GM03348 (cell line): ENCODE results near the gene CHRNA9.
A peak's percentile ranks its signal among the peaks of the same experiment; 100 is the strongest.
"Not testable (repeated sequence)": the region's sequence is repeated elsewhere in the genome, so short reads cannot be mapped to it uniquely, and the experiment has no call there.

ENCODE experiments used
- DNase-seq: peaks from one replicate; pipeline ENCODE4 v3.0.0; 2012; ENCODE audit warnings: low spot score

The CHRNA9 gene, protein sequence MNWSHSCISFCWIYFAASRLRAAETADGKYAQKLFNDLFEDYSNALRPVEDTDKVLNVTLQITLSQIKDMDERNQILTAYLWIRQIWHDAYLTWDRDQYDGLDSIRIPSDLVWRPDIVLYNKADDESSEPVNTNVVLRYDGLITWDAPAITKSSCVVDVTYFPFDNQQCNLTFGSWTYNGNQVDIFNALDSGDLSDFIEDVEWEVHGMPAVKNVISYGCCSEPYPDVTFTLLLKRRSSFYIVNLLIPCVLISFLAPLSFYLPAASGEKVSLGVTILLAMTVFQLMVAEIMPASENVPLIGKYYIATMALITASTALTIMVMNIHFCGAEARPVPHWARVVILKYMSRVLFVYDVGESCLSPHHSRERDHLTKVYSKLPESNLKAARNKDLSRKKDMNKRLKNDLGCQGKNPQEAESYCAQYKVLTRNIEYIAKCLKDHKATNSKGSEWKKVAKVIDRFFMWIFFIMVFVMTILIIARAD

DNA sequence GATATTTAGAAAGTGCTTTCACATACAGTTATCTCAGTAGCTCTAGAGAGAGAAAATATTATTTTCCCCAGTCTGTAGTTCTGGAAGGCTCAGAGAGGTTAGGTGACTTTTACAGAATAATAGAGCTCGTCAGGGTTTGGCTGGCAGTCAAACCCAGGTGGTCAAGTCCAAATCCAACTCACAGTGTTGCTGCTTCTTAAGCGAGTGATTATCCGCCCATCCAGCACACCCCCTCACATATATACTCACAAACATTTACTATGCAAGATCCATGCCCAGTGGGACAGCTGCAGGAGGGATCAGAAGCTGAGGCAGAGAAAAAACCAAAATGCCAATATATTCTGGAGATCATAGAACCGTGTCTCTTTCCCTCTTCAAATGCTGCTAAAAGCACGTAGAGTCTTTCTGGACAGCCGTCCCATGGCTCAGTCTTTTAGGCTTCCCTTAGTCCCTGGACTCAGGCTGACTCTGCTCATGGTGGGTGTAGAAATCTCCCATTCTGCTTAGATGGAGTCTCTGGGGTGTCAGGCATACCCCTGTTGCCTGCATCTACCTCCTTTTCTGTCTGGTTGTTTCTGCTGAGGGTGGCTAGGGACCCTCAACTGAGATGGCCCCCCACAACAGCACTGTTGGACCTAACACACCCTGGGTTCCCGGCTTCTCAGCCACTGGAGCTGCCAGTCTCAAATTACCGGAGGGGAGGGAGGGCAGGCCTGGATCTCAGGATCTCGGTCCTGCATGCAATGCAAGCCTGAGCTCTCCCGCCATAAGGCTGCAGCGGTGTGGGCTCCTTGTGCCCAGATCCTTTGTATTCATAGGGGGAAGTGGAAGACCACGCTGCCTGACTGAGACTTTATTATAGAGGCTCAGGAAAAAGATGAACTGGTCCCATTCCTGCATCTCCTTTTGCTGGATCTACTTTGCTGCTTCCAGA, at the start of gene CHRNA9:
CHRNA9 (plus strand) TSS at position 743 of the 934 bp plus-strand sequence; CDS start at position 878, 135 bp downstream.
- DNase-seq: no peak

DNA sequence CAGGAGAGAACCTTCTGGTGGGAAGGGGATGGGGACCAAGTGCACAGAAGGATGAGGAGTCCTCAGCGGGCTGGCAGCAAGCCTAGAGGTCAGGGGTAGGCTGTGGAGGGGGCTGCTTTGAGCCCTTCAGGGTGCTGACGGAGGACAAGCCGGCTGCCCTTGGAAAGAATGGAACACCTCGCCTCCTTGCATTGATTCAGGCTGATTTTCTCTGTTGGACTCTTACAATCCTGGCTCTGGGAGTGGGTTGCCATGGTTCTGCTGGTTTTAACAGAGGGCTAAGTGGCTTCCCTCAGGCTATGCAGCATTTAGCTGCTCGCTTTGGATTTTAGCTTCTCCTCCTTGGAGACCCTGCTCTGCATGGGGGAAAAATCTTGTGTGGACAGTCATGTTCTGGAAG, 49.4 kb upstream of the CHRNA9 start:
- DNase-seq: no peak

DNA sequence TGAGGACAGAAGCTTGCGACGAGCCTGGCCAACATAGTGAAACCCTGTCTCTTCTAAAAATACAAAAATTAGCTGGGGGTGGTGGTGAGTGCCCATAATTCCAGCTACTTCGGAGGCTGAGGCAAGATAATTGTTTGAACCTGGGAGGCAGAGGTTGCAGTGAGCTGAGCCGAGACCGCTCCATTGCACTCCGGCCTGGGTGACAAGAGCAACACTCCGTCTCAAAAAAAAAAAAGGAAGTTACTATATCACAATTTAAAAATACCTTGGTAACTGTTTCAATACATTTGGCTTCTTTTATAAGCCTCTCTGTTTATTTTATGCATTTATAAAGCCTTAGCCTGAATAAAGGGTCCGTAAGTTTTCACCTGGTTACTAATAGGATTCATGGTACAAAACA, 46.6 kb upstream of the CHRNA9 start:
- no peak for DNase-seq

DNA sequence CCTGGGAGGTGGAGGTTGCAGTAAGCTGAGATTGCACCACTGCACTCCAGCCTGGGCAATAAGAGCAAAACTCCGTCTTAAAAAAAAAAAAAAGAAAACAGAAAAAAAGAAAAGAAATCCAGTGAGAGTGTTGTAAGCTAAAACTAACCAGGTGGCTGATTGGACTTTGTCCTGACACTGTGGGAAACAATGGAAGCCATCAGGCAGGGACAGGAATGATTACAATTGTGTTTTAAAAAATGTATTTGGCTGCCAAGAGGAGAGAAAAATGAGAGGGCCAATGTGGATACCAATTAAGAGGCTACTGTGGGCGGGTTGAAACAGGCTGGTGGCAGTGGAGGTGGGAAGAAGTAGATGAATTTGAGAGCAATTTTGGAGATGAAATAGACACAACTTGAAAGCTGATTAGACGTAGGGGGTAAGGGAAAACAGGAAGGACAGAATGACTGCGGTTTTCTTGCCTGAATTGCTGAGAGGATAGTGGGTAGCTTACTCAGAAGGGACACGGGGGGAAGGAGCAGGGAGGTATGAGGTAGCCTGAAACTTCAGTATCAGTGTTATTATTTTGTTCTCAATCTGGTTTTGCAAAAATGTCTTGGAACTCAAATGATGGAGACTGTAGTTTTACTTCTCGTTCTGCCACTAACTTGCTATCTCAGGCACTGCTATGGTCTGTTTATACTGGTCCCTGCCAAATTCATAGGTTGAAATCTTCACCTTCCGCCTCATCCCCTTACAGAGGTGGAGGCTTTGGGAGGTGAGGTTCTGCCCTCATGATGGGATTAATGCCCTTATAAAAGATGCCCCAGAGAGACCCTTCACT, 45.6 kb upstream of the CHRNA9 start:
- no peak for DNase-seq

DNA sequence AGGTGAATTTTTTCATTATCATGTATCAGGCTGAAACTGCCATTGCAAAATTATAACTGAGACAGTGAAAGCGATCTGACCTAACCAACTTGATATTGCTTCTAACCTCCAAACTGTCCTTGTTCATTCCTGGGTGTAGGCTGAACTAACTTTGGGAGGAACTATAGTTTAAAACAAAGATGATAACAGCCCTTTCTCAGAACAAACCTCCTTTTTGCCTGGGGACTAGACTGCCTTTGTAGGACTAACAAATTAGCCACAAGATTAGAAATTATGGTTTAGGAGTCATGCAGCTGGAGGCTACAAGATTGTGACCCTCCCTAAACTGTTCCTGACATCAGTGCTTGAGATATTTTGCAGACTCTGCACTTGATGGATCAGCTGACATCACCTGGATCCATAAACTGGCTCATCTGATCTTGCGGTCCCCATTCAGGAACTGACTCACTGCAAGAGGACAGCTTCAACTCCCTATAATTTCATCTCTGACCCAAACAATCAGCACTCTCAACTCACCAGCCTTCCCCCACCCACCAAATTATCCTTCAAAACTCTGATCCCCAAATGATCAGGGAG, 44.4 kb upstream of the CHRNA9 start:
- DNase-seq: not testable (repeated sequence)

DNA sequence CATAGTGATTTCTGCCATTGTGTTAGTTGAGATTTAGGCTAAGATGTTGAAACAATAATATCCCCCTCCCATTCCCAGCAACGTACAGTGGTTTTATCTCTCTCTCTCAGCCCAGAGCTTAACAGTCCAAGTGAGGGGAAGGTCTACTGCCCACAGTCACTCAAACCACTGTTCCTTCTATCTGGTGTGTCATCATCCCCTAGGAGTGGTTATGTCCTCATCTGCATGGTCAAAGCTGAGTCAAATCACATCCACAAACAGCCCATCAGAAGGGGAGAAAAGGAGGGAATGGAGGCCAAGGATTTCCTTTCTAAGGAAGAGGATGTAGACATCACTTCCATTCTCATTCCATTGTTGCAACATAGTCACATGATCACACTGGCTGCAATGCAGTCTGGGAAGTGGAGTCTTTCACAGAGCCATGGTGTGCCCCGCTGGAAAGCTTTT, 42.8 kb upstream of the CHRNA9 start:
- DNase-seq: peak; percentile 14

DNA sequence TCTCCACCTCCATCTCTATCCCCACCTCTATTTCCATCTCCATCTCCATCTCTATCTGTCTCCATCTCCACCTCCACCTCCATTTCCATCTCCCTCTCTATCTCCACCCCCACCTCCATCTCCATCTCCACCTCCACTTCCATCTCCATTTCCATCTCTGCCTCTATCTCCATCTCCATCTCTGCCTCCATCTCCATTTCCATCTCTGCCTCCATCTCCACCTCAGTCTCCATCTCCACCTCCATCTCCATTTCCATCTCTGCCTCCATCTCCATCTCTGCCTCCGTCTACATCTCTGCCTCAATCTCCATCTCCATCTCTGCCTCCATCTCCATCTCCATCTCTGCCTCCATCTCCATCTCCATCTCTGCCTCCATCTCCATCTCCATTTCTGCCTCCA, 40.8 kb upstream of the CHRNA9 start:
- no peak for DNase-seq

DNA sequence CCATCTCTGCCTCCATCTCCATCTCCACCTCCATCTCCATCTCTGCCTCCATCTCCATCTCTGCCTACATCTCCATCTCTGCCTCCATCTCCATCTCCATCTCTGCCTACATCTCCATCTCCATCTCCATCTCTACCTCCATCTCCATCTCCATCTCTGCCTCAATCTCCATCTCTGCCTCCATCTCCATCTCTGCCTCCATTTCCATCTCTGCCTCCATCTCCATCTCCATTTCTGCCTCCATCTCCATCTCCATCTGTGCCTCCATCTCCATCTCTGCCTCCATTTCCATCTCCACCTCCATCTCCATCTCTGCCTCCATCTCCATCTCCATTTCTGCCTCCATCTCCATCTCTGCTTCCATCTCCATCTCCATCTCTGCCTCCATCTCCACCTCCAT, 40.1 kb upstream of the CHRNA9 start:
- not testable (repeated sequence) for DNase-seq

DNA sequence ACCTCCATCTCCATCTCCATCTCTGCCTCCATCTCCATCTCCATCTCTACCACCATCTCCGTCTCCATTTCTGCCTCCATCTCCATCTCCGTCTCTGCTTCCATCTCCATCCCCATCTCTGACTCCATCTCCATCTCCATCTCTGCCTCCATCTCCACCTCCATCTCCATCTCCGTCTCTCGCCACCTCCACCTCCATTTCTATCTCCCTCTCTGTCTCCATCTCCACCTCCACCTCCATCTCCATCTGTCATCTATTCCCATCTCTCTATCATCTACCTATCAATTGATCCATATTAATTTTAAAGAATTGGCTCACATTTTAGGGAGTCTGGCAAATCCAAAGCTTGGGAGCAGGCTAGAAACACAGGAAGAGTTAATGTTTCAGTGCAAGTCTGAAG, 39.6 kb upstream of the CHRNA9 start:
- no peak for DNase-seq

DNA sequence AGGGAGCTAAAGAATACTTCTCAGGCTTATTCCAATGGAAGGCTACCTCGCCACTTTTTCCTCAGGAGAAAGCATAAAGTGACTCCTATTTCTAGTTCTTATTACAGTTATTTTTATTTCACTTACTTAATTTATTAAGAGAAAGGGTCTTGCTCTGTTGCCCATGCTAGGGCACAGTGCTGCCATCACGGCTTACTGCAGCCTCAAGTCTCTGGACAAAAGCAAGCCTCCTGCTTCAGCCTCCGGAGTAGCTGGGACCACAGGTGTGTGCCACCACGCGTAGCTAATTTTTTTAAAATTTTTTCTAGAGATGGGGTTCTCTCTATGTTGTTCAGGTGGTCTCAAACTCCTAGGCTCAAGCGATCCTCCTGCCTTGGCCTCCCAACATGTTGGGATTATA, 36.0 kb upstream of the CHRNA9 start:
- no peak for DNase-seq

DNA sequence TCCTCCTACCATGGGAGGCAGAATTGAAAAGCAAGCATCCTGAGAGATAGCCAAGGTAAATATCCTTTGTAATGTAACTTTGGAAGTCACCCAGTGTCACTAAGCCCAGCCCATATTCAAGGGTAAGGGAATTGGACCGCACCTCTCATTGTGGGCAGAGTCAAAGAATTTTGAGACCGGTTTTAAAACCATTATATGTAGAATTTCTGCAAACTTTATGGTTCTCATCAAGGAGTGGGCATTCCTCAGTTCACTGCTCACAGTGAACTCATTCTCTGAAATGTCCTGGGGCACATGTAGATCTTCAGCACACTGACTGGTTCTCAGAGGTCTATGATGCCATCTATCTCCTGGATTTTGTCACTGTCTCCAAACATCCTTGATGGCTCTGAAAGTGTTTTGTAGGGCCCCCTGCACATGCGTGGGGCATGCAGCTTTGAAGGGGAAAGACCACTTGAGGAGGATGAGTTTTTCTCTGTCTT, 35.3 kb upstream of the CHRNA9 start:
- no peak for DNase-seq

DNA sequence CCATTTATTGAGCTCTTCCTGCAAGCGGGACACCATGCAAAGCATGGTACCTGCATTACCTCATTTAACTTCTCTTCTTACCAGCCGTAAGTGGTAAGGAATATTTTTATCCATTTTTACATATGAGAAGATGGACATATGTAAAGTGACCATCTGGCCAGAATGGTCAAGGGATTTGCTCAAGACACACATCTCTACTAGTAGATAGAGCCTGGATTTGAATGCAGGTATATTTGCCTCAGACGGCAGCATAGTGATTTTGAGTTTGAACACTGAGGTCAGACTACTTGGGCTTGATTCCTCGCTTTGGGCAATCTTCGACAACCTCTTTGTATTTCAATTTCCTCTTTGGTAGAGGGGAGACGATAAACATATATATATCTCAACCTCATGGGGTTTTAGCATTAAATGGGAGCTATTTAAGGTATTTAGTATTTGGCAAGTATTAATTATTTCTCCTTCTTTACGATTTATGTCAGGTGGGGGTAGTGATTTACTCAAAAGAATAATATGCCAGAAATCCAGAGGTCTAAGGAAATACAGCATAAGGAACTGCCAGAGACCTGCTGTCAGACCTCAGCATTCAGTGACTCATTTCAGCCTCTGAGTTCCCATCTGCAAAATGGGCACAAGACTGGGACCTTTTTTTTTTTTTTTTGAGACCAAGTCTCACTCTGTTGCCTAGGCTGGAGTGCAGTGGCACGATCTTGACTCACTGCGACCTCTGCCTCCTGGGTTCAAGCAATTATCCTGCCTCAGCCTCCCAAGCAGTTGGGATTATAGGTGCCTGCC, 34.6 kb upstream of the CHRNA9 start:
- no peak for DNase-seq

DNA sequence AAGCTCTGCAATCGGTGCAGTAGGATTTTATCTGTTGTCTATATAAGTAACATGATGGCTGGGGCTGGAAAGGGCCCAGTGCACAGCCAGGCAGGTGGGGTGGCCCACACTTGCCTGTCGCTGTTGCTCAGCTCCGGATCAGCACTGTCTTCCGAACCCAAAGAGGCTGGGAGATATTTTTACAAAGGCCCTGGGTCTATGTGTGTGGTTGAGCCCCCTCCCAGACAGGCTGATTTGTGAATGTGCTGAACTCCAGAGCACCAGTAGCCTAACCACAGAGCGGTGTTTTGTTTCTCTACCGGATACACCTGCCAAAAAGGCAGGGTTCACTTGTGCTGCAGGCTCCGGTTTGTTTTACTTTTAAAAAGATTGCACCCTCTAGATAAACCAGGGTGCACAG, 33.5 kb upstream of the CHRNA9 start:
- no peak for DNase-seq

DNA sequence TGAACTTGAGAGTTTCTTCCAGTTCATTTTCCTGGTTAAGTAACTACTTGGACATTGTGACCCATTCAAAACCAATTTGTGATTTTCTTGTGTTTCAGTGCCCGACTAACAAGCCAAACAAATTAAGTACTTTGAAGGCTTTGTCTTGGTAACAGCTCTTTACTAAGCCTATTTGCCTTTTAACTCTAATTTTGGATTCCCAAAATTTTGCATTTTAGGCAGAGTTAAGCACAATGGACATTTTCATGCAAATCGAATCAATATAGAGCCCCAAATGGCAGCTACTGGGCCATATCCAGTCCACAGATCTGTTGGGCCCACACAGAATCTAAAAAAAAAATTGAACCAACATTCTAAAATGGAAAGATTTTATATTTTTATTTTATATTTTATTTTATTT, 31.4 kb upstream of the CHRNA9 start:
- DNase-seq: no peak

DNA sequence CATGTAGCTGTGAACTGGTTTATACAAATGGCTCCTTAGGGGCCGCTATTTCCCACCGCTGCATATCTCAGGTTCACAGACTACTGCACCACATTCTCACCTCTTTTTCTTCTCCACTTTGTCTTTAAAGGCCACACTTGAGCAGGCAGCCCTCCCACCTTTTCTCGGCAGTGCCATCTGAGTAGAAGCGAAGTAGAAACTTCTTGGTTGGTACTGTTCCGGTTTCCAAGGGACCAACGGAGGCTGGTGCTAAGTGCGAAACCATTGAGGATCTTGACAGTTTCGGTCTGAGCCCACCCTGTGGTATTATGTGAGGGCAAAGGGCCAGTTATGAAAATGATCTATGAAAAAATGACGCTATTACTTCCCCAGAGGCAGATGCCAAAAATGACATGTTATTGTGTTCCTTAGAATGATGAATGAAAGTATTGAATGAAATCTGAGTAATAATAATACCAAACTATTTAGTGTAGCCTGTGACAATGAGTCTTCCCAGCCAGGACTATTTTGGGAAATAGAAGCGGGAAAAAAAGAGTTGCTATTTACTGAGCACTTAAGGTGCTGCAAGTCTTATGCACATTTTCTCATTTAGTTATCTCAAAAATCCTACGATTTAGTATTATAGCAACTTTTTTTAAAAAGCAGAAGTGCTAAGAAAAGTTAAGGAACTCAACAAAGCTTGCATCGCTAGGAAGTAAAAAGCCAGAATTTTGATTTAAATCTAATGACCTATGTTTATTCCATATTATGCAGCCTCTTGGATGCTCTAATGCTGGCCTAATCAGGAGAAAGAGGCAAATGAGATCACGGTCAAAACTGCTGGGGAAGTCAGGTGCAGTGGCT, 29.6 kb upstream of the CHRNA9 start:
- DNase-seq: no peak

DNA sequence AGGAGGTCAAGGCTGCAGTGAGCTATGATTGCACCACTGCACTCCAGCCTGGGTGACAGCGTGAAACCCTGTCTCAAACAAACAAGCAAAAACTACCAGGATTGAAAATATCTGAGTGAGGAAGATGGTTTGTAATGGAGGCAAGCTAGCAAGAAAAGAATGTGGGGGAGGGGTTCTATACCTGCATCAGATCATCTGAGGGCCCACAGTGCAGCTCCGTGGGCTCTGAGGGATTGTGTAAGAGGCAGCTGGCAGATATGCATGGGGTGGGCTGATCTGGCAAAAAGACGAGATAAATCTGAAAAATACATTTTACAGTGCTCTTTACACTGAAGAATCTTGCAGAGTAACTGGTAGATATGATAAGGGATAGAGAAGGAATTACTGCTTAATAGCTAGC, 28.9 kb upstream of the CHRNA9 start:
- DNase-seq: no peak

DNA sequence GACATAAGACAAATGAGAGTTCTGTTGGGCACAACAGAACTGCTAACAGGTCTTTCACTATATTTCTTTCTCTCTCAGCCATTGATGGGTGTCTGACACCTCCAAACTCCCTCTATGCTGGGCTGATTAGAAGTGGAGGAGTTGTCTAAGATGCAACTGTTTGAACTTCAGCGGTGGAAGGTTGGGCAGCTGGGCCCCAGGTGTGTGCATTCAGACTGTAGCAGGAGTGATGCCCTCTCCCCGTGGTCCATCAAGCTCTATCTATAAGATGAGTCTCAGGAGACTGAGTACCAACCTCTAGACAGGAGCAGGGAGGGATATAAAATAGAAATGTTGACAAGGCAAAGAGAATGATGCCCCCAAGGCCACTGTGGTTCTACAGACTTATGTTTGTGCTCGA, 28.2 kb upstream of the CHRNA9 start:
- DNase-seq: no peak

DNA sequence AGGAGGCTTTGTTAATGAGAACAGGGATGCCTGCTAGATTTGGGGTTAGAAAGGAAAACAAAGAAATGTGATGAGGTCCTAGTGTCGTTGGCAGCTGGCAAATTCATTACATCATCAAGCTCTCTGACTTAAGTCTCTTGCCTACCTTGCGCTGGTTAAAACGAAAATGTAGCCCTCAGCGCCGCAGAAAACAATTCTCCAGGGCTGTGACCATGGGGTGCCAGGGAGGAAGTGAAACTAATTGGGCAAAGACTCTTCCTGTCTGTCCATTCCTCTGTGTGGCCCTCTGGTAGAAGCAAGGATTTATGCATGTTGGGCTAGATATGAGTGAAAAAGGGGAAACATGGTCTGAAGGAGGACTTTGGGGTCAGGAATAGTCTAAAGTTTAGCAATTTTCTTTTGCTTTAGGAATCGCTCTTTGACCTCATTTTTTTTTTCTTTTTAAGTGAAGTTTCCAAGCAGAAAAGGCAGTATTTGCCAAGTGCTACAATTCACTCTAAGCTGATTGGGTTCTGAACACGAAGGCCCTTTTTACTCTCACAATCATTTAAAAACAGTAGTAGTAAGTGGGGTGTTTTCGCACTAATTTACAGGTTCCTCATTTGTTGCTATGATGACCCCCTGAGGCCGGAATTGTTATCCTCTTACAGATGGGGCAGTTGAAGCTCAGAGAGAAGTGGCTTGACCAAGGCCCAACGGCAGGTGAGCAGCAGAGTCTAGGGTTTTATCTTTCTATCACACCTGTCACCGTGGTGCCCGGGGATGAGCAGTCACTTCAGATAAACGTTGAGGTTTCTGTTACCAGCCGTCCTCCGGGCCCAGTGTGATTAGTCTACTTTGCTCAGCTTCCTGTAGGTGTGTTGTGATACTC, 27.3 kb upstream of the CHRNA9 start:
- no peak for DNase-seq
